H9 (cell line): Measurements from ENCODE around the gene ANKRD12. TPM values are rescaled to one million over a fixed set of nuclear protein-coding genes. Genes with fewer than 3 reads are reported as not detected.

Source experiments
- DNase-seq: peaks from one replicate; pipeline ENCODE4 v3.0.0-alpha.2; 2017
- H2AFZ ChIP-seq: one replicate; pipeline ENCODE4 v1.6.1; 2013; ENCODE audit warnings: mild to moderate bottlenecking, low read length, control low read depth, moderate library complexity
- H2AK5ac ChIP-seq: 2 replicates; pipeline ENCODE4 v1.6.1; 2013; ENCODE audit warnings: low read length, control low read depth, mixed read lengths; ENCODE audit not compliant: insufficient read length
- H2BK120ac ChIP-seq: one replicate; pipeline ENCODE4 v1.6.1; 2013; ENCODE audit warnings: low read depth, mild to moderate bottlenecking, low read length, control low read depth, inconsistent platforms; ENCODE audit not compliant: poor library complexity, severe bottlenecking
- H2BK12ac ChIP-seq: 2 replicates; pipeline ENCODE4 v1.6.1; 2013; ENCODE audit warnings: low read length, control low read depth, mixed read lengths, low read depth; ENCODE audit not compliant: insufficient read length
- H2BK15ac ChIP-seq: 2 replicates; pipeline ENCODE4 v1.6.1; 2013; ENCODE audit warnings: low read depth, low read length, control low read depth
- H2BK20ac ChIP-seq: one replicate; pipeline ENCODE4 v1.6.1; 2013; ENCODE audit warnings: low read depth, mild to moderate bottlenecking, low read length, control low read depth, inconsistent platforms; ENCODE audit not compliant: poor library complexity, severe bottlenecking
- H2BK5ac ChIP-seq: 2 replicates; pipeline ENCODE4 v1.6.1; 2013; ENCODE audit warnings: low read length, control low read depth, mixed read lengths; ENCODE audit not compliant: insufficient read length
- H3K14ac ChIP-seq: 2 replicates; pipeline ENCODE4 v1.6.1; 2013; ENCODE audit warnings: low read length, control low read depth; ENCODE audit not compliant: insufficient read depth
- H3K18ac ChIP-seq: 2 replicates; pipeline ENCODE4 v1.6.1; 2013; ENCODE audit warnings: low read depth, mild to moderate bottlenecking, mixed read lengths, low read length, control low read depth; ENCODE audit not compliant: insufficient read length
- H3K23ac ChIP-seq: 2 replicates; pipeline ENCODE4 v1.6.1; 2013; ENCODE audit warnings: low read length, control low read depth, mixed read lengths, low read depth; ENCODE audit not compliant: insufficient read length
- H3K23me2 ChIP-seq: 2 replicates; pipeline ENCODE4 v1.6.1; 2013; ENCODE audit warnings: low read depth, mild to moderate bottlenecking, mixed read lengths, low read length, control low read depth; ENCODE audit not compliant: insufficient read length, poor library complexity, severe bottlenecking
- H3K27ac ChIP-seq: 2 replicates; pipeline ENCODE4 v1.5.1; 2013; ENCODE audit warnings: low read length, control low read depth, mixed read lengths, low read depth; ENCODE audit not compliant: insufficient read length
- H3K27me3 ChIP-seq: 2 replicates; pipeline ENCODE4 v1.6.1; 2013; ENCODE audit warnings: low read length, control low read depth, inconsistent platforms; ENCODE audit not compliant: insufficient read depth
- H3K4ac ChIP-seq: 2 replicates; pipeline ENCODE4 v1.6.1; 2013; ENCODE audit warnings: low read depth, mild to moderate bottlenecking, control low read depth, inconsistent platforms, low read length, moderate library complexity
- H3K4me1 ChIP-seq: 2 replicates; pipeline ENCODE4 v1.6.1; 2013; ENCODE audit warnings: low read length, control low read depth, inconsistent platforms; ENCODE audit not compliant: insufficient read depth
- H3K4me2 ChIP-seq: 2 replicates; pipeline ENCODE4 v1.6.1; 2013; ENCODE audit warnings: low read length, control low read depth, mixed read lengths; ENCODE audit not compliant: insufficient read length, insufficient read depth
- H3K56ac ChIP-seq: 2 replicates; pipeline ENCODE4 v1.6.1; 2013; ENCODE audit warnings: low read depth, mild to moderate bottlenecking, mixed read lengths, low read length, control low read depth; ENCODE audit not compliant: insufficient read length
- H3K79me1 ChIP-seq: 2 replicates; pipeline ENCODE4 v1.6.1; 2013; ENCODE audit warnings: low read depth, mild to moderate bottlenecking, moderate library complexity, low read length, control low read depth, inconsistent platforms; ENCODE audit not compliant: insufficient read depth, poor library complexity, severe bottlenecking
- H3K79me2 ChIP-seq: 2 replicates; pipeline ENCODE4 v1.6.1; 2013; ENCODE audit warnings: low read length, control low read depth, inconsistent platforms; ENCODE audit not compliant: insufficient read depth
- H3K9ac ChIP-seq: 2 replicates; pipeline ENCODE4 v1.6.1; 2013; ENCODE audit warnings: low read length, control low read depth, mixed read lengths; ENCODE audit not compliant: insufficient read length; ENCODE audit errors: extremely low read depth
- H3K9me3 ChIP-seq: one replicate; pipeline ENCODE4 v1.6.1; 2013; ENCODE audit warnings: low read depth, low read length, inconsistent platforms; ENCODE audit not compliant: control insufficient read depth
- H3T11ph ChIP-seq: one replicate; pipeline ENCODE4 v1.6.1; 2013; ENCODE audit warnings: mild to moderate bottlenecking, low read length, control low read depth, inconsistent platforms
- H4K20me1 ChIP-seq: one replicate; pipeline ENCODE4 v1.6.1; 2013; ENCODE audit not compliant: control insufficient read depth, insufficient read length, insufficient read depth
- H4K5ac ChIP-seq: 2 replicates; pipeline ENCODE4 v1.6.1; 2013; ENCODE audit warnings: low read depth, mild to moderate bottlenecking, mixed read lengths, low read length, control low read depth; ENCODE audit not compliant: insufficient read length
- H4K8ac ChIP-seq: replicated peaks from 2 replicates; pipeline ENCODE4 v1.6.1; 2013; ENCODE audit warnings: low read length, control low read depth, mixed read lengths, low read depth; ENCODE audit not compliant: insufficient read length
- H4K91ac ChIP-seq: 2 replicates; pipeline ENCODE4 v1.6.1; 2013; ENCODE audit warnings: low read depth, mild to moderate bottlenecking, moderate library complexity, mixed read lengths, low read length, control low read depth; ENCODE audit not compliant: insufficient read length
- H3K27ac Mint-ChIP-seq, 3 experiments: 2 replicates in 2 of 3; 3 replicates in 1 of 3; pipeline ENCODE4 v1.8.0; 2020 to 2021; ENCODE audit warnings: mixed read lengths in 3 of 3, mild to moderate bottlenecking in 1 of 3, moderate library complexity in 1 of 3
- H3K27me3 Mint-ChIP-seq: 2 replicates; pipeline ENCODE4 v1.8.0; 2021; ENCODE audit warnings: low read depth, mild to moderate bottlenecking, moderate library complexity, mixed read lengths
- H3K36me3 Mint-ChIP-seq, 3 experiments: 2 replicates in 2 of 3; 3 replicates in 1 of 3; pipeline ENCODE4 v1.8.0; 2020 to 2021; ENCODE audit warnings: low read depth in 3 of 3, mixed read lengths in 3 of 3; ENCODE audit not compliant: insufficient read depth in 1 of 3
- H3K4me1 Mint-ChIP-seq, 2 experiments: 2 replicates each; pipeline ENCODE4 v1.8.0; 2020; ENCODE audit warnings: mixed read lengths in 2 of 2
- H3K4me3 Mint-ChIP-seq, 2 experiments: 2 replicates in 1 of 2; 3 replicates in 1 of 2; pipeline ENCODE4 v1.8.0; 2020 to 2021; ENCODE audit warnings: mild to moderate bottlenecking in 2 of 2, mixed read lengths in 2 of 2, moderate library complexity in 1 of 2
- H3K9me3 Mint-ChIP-seq, 2 experiments: 2 replicates in 1 of 2; 3 replicates in 1 of 2; pipeline ENCODE4 v1.8.0; 2020; ENCODE audit warnings: mild to moderate bottlenecking in 2 of 2, mixed read lengths in 2 of 2, moderate library complexity in 1 of 2
- CTCF ChIP-seq: fragments of 200-600 bp; sonication (generic); conservative IDR thresholded peaks from 3 replicates; pipeline ENCODE4 v1.8.0; 2021; ENCODE audit warnings: antibody characterized with exemption, mild to moderate bottlenecking
- WGBS: extraction: QIAGEN DNeasy Blood & Tissue Kit; methylation state at CpG from one replicate; pipeline ENCODE4 v1.1.7; 2013; ENCODE audit warnings: missing lambda C conversion rate, low lambda C conversion rate, mixed read lengths; ENCODE audit not compliant: insufficient read length; ENCODE audit errors: extremely low coverage; 5-methylcytosine and 5-hydroxymethylcytosine counted together
- total RNA-seq: library from RNA; stranded (reverse); gene quantifications from 2 replicates; pipeline ENCODE4 v1.2.1, GENCODE V29; 2021

The ANKRD12 gene
- total RNA-seq, 1 experiment from 2014 or later = 38.9 TPM

GRCh38 chr18:9140381-9140780, 3.8 kb downstream of the ANKRD12 start:
- Histone ChIP-seq H3K27ac (no peak overlapping the region), H2BK5ac (no peak overlapping the region), H4K91ac (no peak overlapping the region), H2BK120ac (no peak overlapping the region), H3K18ac (no peak overlapping the region), H2AFZ (no peak overlapping the region), H3K79me1 (peaks cover 6% of the 10 kb centered on the region), H3K4me2 (no peak overlapping the region), H3K23me2 (peaks cover 9% of the 10 kb centered on the region), H2BK15ac (no peak overlapping the region), H3K4me1 (no peaks in the 10 kb centered on the region; the same call in 1 of the 2 replicates), H3T11ph (no peak overlapping the region), H4K8ac (no peak overlapping the region), H3K56ac (no peak overlapping the region), H3K79me2 (peaks cover 7% of the 10 kb centered on the region; the same call in 1 of the 2 replicates), H4K5ac (no peak overlapping the region), H2BK20ac (no peak overlapping the region), H3K9ac (no peak overlapping the region), H3K14ac (no peak overlapping the region), H3K9me3 (no peaks in the 10 kb centered on the region), H3K23ac (no peak overlapping the region), H2AK5ac (no peak overlapping the region), H4K20me1 (peaks cover 3% of the 10 kb centered on the region), H3K4ac (no peak overlapping the region), H2BK12ac (no peak overlapping the region), H3K27me3 (no peaks in the 10 kb centered on the region)
- no peak overlapping the region for H3K4me3 Mint-ChIP-seq
- no peak overlapping the region; a peak in 1 of 7 replicates for H3K27ac Mint-ChIP-seq
- H3K36me3 Mint-ChIP-seq = no peaks in the 10 kb centered on the region; a peak in 3 of 7 replicates
- H3K27me3 Mint-ChIP-seq = no peaks in the 10 kb centered on the region
- no peaks in the 10 kb centered on the region for H3K9me3 Mint-ChIP-seq
- TF ChIP-seq CTCF = no peak
- H3K4me1 Mint-ChIP-seq = peaks cover 30 to 37% of the 10 kb centered on the region in 2 experiments
- DNase-seq = no peak
- no CpG with 5 or more reads among the region's 2 CpGs for WGBS
